IMR-90 (cell line): ENCODE data around the gene FCRLA. TPM values are rescaled to one million over a fixed set of nuclear protein-coding genes. Genes with fewer than 3 reads are reported as not detected.

ENCODE experiments used
- ATAC-seq: fragments of 200-7000 bp; cut with Tn5 transposase; 2 replicates; pipeline ENCODE4 v1.9.1; 2020; ENCODE audit warnings: low read depth, mild to moderate bottlenecking, moderate library complexity
- BruUV-seq: library from RNA; stranded (reverse); fragments of 400-500 nt; replicated peaks from 2 replicates; lab custom pipeline; 2021; lab: Mats Ljungman, UMichigan
- CTCF ChIA-PET: fragments of 300-600 bp; formaldehyde crosslinking; extraction: SDS; loops from one replicate; lab custom pipeline; 2021; ENCODE audit warnings: antibody characterized with exemption; lab: Yijun Ruan, JAX
- POLR2A ChIA-PET: fragments of 300-600 bp; sonication (Branson Sonifier 250); formaldehyde crosslinking; loops from one replicate; lab custom pipeline; 2022; ENCODE audit warnings: antibody characterized with exemption; ENCODE audit not compliant: unreplicated experiment; lab: Charles Lee
- DNase-seq: peaks from one replicate; pipeline ENCODE4 v3.0.0; 2013
- H2AFZ ChIP-seq: replicated peaks from 2 replicates; pipeline ENCODE3; 2013; ENCODE audit warnings: low read length, mild to moderate bottlenecking; ENCODE audit not compliant: poor library complexity
- H2AK5ac ChIP-seq: 2 replicates; pipeline ENCODE4 v1.6.1; 2013; ENCODE audit warnings: low read depth, low read length, inconsistent platforms
- H2AK9ac ChIP-seq: replicated peaks from 2 replicates; pipeline ENCODE3; 2013; ENCODE audit warnings: mild to moderate bottlenecking, low read depth, low read length, moderate library complexity; ENCODE audit not compliant: poor library complexity
- H2BK120ac ChIP-seq: 2 replicates; pipeline ENCODE4 v1.6.1; 2013; ENCODE audit warnings: low read depth, low read length, inconsistent platforms
- H2BK15ac ChIP-seq: 3 replicates; pipeline ENCODE4 v1.6.1; 2013; ENCODE audit warnings: low read depth, low read length, inconsistent platforms
- H2BK20ac ChIP-seq: 2 replicates; pipeline ENCODE4 v1.6.1; 2013; ENCODE audit warnings: low read depth, mild to moderate bottlenecking, inconsistent platforms, low read length, moderate library complexity
- H2BK5ac ChIP-seq: 2 replicates; pipeline ENCODE4 v1.6.1; 2013; ENCODE audit warnings: mild to moderate bottlenecking, low read depth, low read length, inconsistent platforms; ENCODE audit not compliant: poor library complexity, severe bottlenecking
- H3K14ac ChIP-seq: replicated peaks from 2 replicates; pipeline ENCODE4 v1.6.1; 2013; ENCODE audit warnings: low read depth, low read length, inconsistent platforms
- H3K18ac ChIP-seq: 2 replicates; pipeline ENCODE4 v1.6.1; 2013; ENCODE audit warnings: low read depth, low read length, control low read depth
- H3K23ac ChIP-seq: 2 replicates; pipeline ENCODE4 v1.6.1; 2013; ENCODE audit warnings: low read depth, low read length, inconsistent platforms
- H3K27ac ChIP-seq: 2 replicates; pipeline ENCODE4 v1.5.1; 2013; ENCODE audit warnings: mild to moderate bottlenecking, control low read depth, low read length; ENCODE audit not compliant: insufficient read depth
- H3K27me3 ChIP-seq: 2 replicates; pipeline ENCODE4 v1.6.1; 2013; ENCODE audit warnings: low read length; ENCODE audit not compliant: control insufficient read depth, insufficient read depth
- H3K36me3 ChIP-seq: 2 replicates; pipeline ENCODE4 v1.6.1; 2013; ENCODE audit warnings: low read length, mixed read lengths; ENCODE audit not compliant: control insufficient read depth, insufficient read depth
- H3K4ac ChIP-seq: 2 replicates; pipeline ENCODE4 v1.6.1; 2013; ENCODE audit warnings: low read depth, low read length, inconsistent platforms
- H3K4me1 ChIP-seq: 2 replicates; pipeline ENCODE4 v1.6.1; 2013; ENCODE audit warnings: low read length, mixed read lengths; ENCODE audit not compliant: control insufficient read depth, insufficient read depth
- H3K4me2 ChIP-seq: 2 replicates; pipeline ENCODE4 v1.6.1; 2013; ENCODE audit warnings: low read depth, mild to moderate bottlenecking, control low read depth, low read length, moderate library complexity
- H3K4me3 ChIP-seq: 2 replicates; pipeline ENCODE4 v1.5.1; 2013; ENCODE audit warnings: low read depth, mild to moderate bottlenecking, control low read depth, low read length, moderate library complexity; ENCODE audit not compliant: insufficient read depth
- H3K56ac ChIP-seq: 2 replicates; pipeline ENCODE4 v1.6.1; 2013; ENCODE audit warnings: low read length, inconsistent platforms; ENCODE audit not compliant: insufficient read depth; ENCODE audit errors: extremely low read depth
- H3K79me1 ChIP-seq, 2 experiments: 2 replicates each; pipeline ENCODE4 v1.6.1; 2013; ENCODE audit warnings: low read length in 2 of 2, inconsistent platforms in 1 of 2, low read depth in 1 of 2
- H3K9ac ChIP-seq: 2 replicates; pipeline ENCODE4 v1.6.1; 2013; ENCODE audit warnings: low read depth, low read length, control low read depth
- H3K9me1 ChIP-seq: 2 replicates; pipeline ENCODE4 v1.6.1; 2013; ENCODE audit warnings: low read length, inconsistent platforms; ENCODE audit not compliant: insufficient read depth
- H3K9me3 ChIP-seq: 2 replicates; pipeline ENCODE4 v1.6.1; 2013; ENCODE audit warnings: low read length; ENCODE audit not compliant: control insufficient read depth, insufficient read depth
- H4K20me1 ChIP-seq: 2 replicates; pipeline ENCODE4 v1.6.1; 2013; ENCODE audit warnings: low read length, inconsistent platforms; ENCODE audit not compliant: insufficient read depth
- H4K5ac ChIP-seq: 2 replicates; pipeline ENCODE4 v1.6.1; 2013; ENCODE audit warnings: mild to moderate bottlenecking, low read depth, low read length, control low read depth
- H4K8ac ChIP-seq, 2 experiments: 2 replicates each; pipeline ENCODE4 v1.6.1; 2013; ENCODE audit warnings: low read depth in 2 of 2, low read length in 2 of 2, control low read depth in 1 of 2, inconsistent platforms in 1 of 2
- H4K91ac ChIP-seq: 2 replicates; pipeline ENCODE4 v1.6.1; 2013; ENCODE audit warnings: low read depth, low read length, inconsistent platforms; ENCODE audit not compliant: insufficient read depth
- BHLHE40 ChIP-seq: fragments of 150-350 bp; IDR thresholded peaks from 2 replicates; pipeline ENCODE4 v1.6.1; 2016; ENCODE audit warnings: mild to moderate bottlenecking, low read depth, low read length
- CEBPB ChIP-seq: IDR thresholded peaks from 2 replicates; pipeline ENCODE4 v1.6.1; 2012; ENCODE audit warnings: low read depth, low read length, improper control_type of control experiment
- CHD1 ChIP-seq: IDR thresholded peaks from 2 replicates; pipeline ENCODE4 v1.6.1; 2012; ENCODE audit warnings: low read depth, low read length, improper control_type of control experiment
- FOS ChIP-seq: fragments of 150-350 bp; IDR thresholded peaks from 2 replicates; pipeline ENCODE4 v1.6.1; 2016; ENCODE audit warnings: low read depth, low read length
- MAFK ChIP-seq: IDR thresholded peaks from 2 replicates; pipeline ENCODE4 v1.6.1; 2012; ENCODE audit warnings: low read depth, low read length, improper control_type of control experiment
- MAZ ChIP-seq: IDR thresholded peaks from 2 replicates; pipeline ENCODE4 v1.6.1; 2012; ENCODE audit warnings: low read depth, mild to moderate bottlenecking, low read length, improper control_type of control experiment, moderate library complexity, borderline replicate concordance
- MXI1 ChIP-seq: IDR thresholded peaks from 2 replicates; pipeline ENCODE4 v1.6.1; 2012; ENCODE audit warnings: low read depth, mild to moderate bottlenecking, low read length, moderate library complexity, borderline replicate concordance
- NFE2L2 ChIP-seq: fragments of 150-350 bp; IDR thresholded peaks from 2 replicates; pipeline ENCODE4 v1.6.1; 2016; ENCODE audit warnings: low read depth, mild to moderate bottlenecking, low read length
- POLR2A ChIP-seq: IDR thresholded peaks from 2 replicates; pipeline ENCODE4 v1.6.1; 2012; ENCODE audit warnings: mild to moderate bottlenecking, low read depth, low read length
- RAD21 ChIP-seq: IDR thresholded peaks from 2 replicates; pipeline ENCODE4 v1.6.1; 2012; ENCODE audit warnings: low read length, improper control_type of control experiment
- RCOR1 ChIP-seq: IDR thresholded peaks from 2 replicates; pipeline ENCODE4 v1.6.1; 2012; ENCODE audit warnings: mild to moderate bottlenecking, low read length, improper control_type of control experiment; ENCODE audit not compliant: insufficient replicate concordance
- RFX5 ChIP-seq: IDR thresholded peaks from 2 replicates; pipeline ENCODE4 v1.8.0; 2012; ENCODE audit warnings: low read depth, mild to moderate bottlenecking, low read length, moderate library complexity
- SMC3 ChIP-seq: fragments of 150-350 bp; IDR thresholded peaks from 2 replicates; pipeline ENCODE4 v1.6.1; 2016; ENCODE audit warnings: low read depth, mild to moderate bottlenecking, antibody characterized with exemption, low read length, moderate library complexity
- WGBS, 2 experiments: methylation state at CpG; one replicate each; pipeline versions ENCODE4 v1.1.5 to v1.1.7; 2013; ENCODE audit warnings: missing lambda C conversion rate in 2 of 2; ENCODE audit not compliant: insufficient read length in 1 of 2; ENCODE audit errors: extremely low coverage in 2 of 2; 5-methylcytosine and 5-hydroxymethylcytosine counted together
- dilution Hi-C: fragments of 300-500 bp; cut with HindIII; formaldehyde crosslinking; loops from one replicate; pipeline ENCODE4 v1.14.3; 2018; ENCODE audit warnings: low sequenced_read_pairs; ENCODE audit not compliant: unreplicated experiment
- in situ Hi-C: fragments of 300-500 bp; cut with MboI; formaldehyde crosslinking; loops from 3 replicates; pipeline ENCODE4 v1.14.3; 2019; ENCODE audit warnings: low sequenced_read_pairs, inconsistent platforms, mixed read lengths
- intact Hi-C: fragments of 100-400 bp; cut with micrococcal nuclease; formaldehyde crosslinking; loops from 2 replicates; pipeline ENCODE4 v1.10.0; 2022
- polyA plus RNA-seq, 3 experiments: library from polyadenylated mRNA; depleted of rRNA; stranded (reverse); fragments of >200 nt; gene quantifications; 2 replicates each; pipeline ENCODE4 v1.2.3, GENCODE V29; 2012; ENCODE audit warnings: low replicate concordance in 1 of 3
- total RNA-seq: library from RNA; depleted of rRNA; stranded (reverse); fragments of >200 nt; gene quantifications from 2 replicates; pipeline ENCODE4 v1.2.3, GENCODE V29; 2012
- TF ChIP-seq, protein P1 (sequence below): conservative IDR thresholded peaks from 2 replicates; pipeline ENCODE4 v1.5.1; 2012; ENCODE audit warnings: mild to moderate bottlenecking, low read depth, low read length, improper control_type of control experiment
- TF ChIP-seq, protein P2 (sequence below): fragments of 150-350 bp; IDR thresholded peaks from 2 replicates; pipeline ENCODE4 v1.6.1; 2017; ENCODE audit warnings: mild to moderate bottlenecking, antibody characterized with exemption, low read length, low read depth
- TF ChIP-seq, protein P3 (sequence below): fragments of 150-350 bp; IDR thresholded peaks from 2 replicates; pipeline ENCODE4 v1.6.1; 2016; ENCODE audit warnings: low read depth, mild to moderate bottlenecking, low read length, moderate library complexity, borderline replicate concordance

FCRLA gene
- total and polyA plus RNA-seq, 2 of the 4 experiments (the other 2 are of a cell fraction): 0.36 TPM

DNA sequence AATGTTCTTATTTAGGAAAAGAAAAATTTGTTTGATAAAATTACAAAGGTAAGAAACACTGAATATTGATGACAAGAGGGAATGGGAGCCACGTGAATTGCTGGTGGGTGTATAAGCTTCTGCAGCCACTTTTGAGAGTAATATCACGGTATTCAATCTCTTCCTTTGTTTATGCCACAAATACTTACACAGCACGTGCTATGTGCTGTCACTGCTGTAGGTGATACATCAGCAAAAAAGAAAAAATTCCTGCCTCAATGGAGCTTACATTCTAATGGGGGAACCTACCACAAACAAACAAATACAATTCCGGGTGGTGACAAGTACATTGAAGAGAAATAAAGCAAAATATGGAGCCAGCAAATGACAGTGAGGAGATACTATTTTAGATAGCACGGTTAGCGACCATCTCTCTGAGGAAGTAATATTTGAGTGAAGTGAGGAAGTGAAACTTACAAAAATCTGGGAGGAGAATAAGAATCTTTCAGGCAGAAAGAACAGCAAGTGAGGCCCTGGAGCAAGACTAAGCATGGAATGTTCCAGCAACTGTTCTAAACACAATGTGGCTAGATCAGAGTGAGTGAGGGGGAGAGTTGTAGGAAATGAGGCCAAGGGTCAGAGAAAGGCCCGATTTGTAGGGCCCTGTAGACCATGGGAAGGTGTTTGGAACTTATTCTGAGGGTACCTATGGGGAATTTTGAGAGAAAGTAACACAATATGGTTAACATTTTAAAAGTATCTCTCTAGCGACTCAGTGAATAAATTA is 11.7 kb downstream of the FCRLA start:
- H2AK9ac ChIP-seq: no peak overlapping the region
- H3K79me1 ChIP-seq: no peaks in the 10 kb centered on the region
- no peak for ATAC-seq
- no peak overlapping the region for H3K4me2 ChIP-seq
- 100% methylated on average over 2 of the region's 8 CpGs; no CpG with 5 or more reads in 1 of the 2 experiments for WGBS, 2 experiments
- POLR2A ChIA-PET: no interaction called here
- no peak overlapping the region for H3K27ac ChIP-seq
- no TSS peak for BruUV-seq
- H3K23ac ChIP-seq: no peak overlapping the region
- H2AFZ ChIP-seq: no peak overlapping the region
- no peaks in the 10 kb centered on the region for H3K27me3 ChIP-seq
- no peak overlapping the region for H3K9ac ChIP-seq
- no peak overlapping the region for H2BK120ac ChIP-seq
- H3K4me3 ChIP-seq: no peak overlapping the region
- no peak for TF ChIP-seq FOS
- TF ChIP-seq SMC3: no peak
- TF ChIP-seq BHLHE40: no peak
- TF ChIP-seq NFE2L2: no peak
- no peak for TF ChIP-seq POLR2A
- TF ChIP-seq RCOR1: no peak
- TF ChIP-seq MAFK: no peak
- no peak for TF ChIP-seq RFX5
- TF ChIP-seq, protein P1, sequence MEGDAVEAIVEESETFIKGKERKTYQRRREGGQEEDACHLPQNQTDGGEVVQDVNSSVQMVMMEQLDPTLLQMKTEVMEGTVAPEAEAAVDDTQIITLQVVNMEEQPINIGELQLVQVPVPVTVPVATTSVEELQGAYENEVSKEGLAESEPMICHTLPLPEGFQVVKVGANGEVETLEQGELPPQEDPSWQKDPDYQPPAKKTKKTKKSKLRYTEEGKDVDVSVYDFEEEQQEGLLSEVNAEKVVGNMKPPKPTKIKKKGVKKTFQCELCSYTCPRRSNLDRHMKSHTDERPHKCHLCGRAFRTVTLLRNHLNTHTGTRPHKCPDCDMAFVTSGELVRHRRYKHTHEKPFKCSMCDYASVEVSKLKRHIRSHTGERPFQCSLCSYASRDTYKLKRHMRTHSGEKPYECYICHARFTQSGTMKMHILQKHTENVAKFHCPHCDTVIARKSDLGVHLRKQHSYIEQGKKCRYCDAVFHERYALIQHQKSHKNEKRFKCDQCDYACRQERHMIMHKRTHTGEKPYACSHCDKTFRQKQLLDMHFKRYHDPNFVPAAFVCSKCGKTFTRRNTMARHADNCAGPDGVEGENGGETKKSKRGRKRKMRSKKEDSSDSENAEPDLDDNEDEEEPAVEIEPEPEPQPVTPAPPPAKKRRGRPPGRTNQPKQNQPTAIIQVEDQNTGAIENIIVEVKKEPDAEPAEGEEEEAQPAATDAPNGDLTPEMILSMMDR: no peak
- TF ChIP-seq MAZ: no peak
- TF ChIP-seq, protein P2, sequence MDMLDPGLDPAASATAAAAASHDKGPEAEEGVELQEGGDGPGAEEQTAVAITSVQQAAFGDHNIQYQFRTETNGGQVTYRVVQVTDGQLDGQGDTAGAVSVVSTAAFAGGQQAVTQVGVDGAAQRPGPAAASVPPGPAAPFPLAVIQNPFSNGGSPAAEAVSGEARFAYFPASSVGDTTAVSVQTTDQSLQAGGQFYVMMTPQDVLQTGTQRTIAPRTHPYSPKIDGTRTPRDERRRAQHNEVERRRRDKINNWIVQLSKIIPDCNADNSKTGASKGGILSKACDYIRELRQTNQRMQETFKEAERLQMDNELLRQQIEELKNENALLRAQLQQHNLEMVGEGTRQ: no peak
- no peak for TF ChIP-seq MXI1
- TF ChIP-seq CHD1: no peak
- no peak for TF ChIP-seq CEBPB
- TF ChIP-seq RAD21: no peak
- TF ChIP-seq, protein P3, sequence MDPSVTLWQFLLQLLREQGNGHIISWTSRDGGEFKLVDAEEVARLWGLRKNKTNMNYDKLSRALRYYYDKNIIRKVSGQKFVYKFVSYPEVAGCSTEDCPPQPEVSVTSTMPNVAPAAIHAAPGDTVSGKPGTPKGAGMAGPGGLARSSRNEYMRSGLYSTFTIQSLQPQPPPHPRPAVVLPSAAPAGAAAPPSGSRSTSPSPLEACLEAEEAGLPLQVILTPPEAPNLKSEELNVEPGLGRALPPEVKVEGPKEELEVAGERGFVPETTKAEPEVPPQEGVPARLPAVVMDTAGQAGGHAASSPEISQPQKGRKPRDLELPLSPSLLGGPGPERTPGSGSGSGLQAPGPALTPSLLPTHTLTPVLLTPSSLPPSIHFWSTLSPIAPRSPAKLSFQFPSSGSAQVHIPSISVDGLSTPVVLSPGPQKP: no peak
- H2AK5ac ChIP-seq: no peak overlapping the region
- no peak overlapping the region for H3K56ac ChIP-seq
- H3K18ac ChIP-seq: no peak overlapping the region
- no peaks in the 10 kb centered on the region for H3K36me3 ChIP-seq
- no peak overlapping the region for H2BK15ac ChIP-seq
- H3K9me3 ChIP-seq: no peaks in the 10 kb centered on the region
- no peak overlapping the region for H4K91ac ChIP-seq
- no peak overlapping the region for H3K4ac ChIP-seq
- CTCF ChIA-PET: no interaction called here
- in situ Hi-C loops: no loop called here
- no peak overlapping the region for H3K14ac ChIP-seq
- peaks cover 13% of the 10 kb centered on the region for H3K9me1 ChIP-seq
- H4K5ac ChIP-seq: no peak overlapping the region
- dilution Hi-C loops: no loop called here
- no peak overlapping the region for H2BK5ac ChIP-seq
- no peak overlapping the region for H4K8ac ChIP-seq
- peaks cover 2% of the 10 kb centered on the region for H3K4me1 ChIP-seq
- H2BK20ac ChIP-seq: no peak overlapping the region
- no peak for DNase-seq
- intact Hi-C loops: no loop called here
- H4K20me1 ChIP-seq: no peaks in the 10 kb centered on the region
